ENCODE measurements around the gene USH2A.

The USH2A gene

GRCh38 chr1:216075339-216075738, 347.9 kb downstream of the USH2A start:
- H3K27ac Mint-ChIP-seq = no peak overlapping the region
- no peaks in the 10 kb centered on the region for H3K9me3 Mint-ChIP-seq
- H3K4me1 Mint-ChIP-seq (ENCODE audit: low read depth) = no peaks in the 10 kb centered on the region
- intact Hi-C loops (cut with micrococcal nuclease) = no loop called here
- H3K27me3 Mint-ChIP-seq = no peaks in the 10 kb centered on the region
- no peaks in the 10 kb centered on the region for H3K36me3 Mint-ChIP-seq (ENCODE audit: low read depth)
- H3K4me3 Mint-ChIP-seq = no peak overlapping the region

DNA sequence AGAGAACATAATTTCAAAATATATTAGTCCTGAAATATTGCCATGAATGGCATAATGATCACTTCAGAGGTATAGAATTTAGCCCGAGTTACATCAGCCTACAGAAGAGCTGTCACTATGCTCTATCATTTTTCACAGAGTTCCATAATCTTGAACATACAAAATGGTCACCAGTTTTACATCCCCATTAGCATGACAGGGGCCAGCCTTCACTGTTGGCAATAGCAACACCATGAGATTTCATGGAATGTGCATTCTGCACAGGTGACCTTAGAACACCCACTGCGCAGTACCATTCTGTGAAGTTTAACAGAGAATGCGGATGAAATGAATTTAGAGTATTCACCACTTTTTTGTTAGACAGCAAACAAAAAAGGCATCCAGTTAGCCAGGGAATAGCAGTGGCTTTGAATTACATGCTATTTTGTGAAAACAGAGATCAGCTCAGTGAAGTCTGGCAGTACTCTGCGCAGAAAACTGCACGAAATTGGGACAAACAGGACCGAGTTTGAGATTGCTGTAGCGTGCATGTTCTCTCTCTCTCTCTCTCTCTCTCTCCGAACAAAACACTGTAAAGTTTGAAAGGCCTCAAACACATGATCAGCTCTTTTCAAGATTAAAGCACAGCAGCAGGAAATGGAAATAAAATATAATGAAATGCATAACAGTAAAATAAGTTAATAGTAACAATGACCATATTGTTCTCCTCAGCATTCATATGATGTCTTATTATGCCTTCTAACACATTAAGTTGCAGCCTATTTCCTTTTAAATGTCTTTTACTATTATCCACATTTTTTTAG, 349.3 kb downstream of the USH2A start:
- Mint-ChIP-seq H3K4me3 (no peak overlapping the region), H3K27ac (no peak overlapping the region), H3K9me3 (no peaks in the 10 kb centered on the region), H3K27me3 (no peaks in the 10 kb centered on the region), H3K4me1 (ENCODE audit: low read depth) (no peaks in the 10 kb centered on the region), H3K36me3 (ENCODE audit: low read depth) (no peaks in the 10 kb centered on the region)
- intact Hi-C loops (cut with micrococcal nuclease) = no loop called here

DNA sequence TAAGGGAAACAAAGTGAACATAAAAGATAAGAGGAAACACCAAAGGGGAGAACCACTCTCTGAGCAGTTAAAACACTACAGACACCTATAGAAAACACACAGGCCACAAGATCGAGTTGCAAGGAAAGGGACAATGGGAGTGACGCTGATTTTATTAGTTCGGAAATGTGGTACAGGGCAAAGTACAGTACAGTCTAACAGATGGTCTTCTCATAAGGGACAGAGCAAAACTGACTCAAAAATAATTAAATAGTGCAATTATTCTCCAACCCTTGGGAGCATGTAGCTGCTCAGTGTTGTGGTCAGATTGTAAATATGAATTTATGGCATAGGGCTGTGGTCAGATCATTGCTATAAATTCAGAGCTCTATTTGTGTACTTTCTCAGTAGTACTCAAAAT, 352.0 kb downstream of the USH2A start:
- H3K4me1 Mint-ChIP-seq (ENCODE audit: low read depth) = no peaks in the 10 kb centered on the region

DNA sequence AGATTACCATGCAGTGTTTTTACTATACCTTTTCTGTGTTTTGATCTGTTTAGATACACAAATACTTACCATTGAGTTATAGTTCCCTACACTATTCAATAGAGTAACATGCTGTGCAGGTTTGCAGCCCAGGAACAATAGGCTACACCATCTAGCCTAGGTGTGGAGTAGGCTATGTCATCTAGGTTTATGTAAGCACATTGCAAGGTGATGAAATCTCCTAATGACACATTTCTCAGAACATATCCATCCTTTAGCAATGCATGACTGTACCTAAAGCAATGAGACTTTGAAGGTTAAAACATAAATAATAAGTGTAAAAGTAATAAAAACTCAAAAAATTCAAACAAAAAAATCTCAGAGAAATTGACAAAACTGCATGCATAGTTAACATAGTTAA, 358.6 kb downstream of the USH2A start:
- Mint-ChIP-seq H3K9me3 (no peaks in the 10 kb centered on the region), H3K4me3 (no peak overlapping the region), H3K4me1 (ENCODE audit: low read depth) (no peaks in the 10 kb centered on the region), H3K36me3 (ENCODE audit: low read depth) (no peaks in the 10 kb centered on the region), H3K27me3 (no peaks in the 10 kb centered on the region), H3K27ac (no peak overlapping the region)
- intact Hi-C loops (cut with micrococcal nuclease) = no loop called here

More for the DNA sequence above, 352.0 kb downstream of the USH2A start:
- Mint-ChIP-seq H3K27me3 (no peaks in the 10 kb centered on the region), H3K36me3 (ENCODE audit: low read depth) (no peaks in the 10 kb centered on the region), H3K4me3 (no peak overlapping the region), H3K27ac (no peak overlapping the region), H3K9me3 (no peaks in the 10 kb centered on the region)
- intact Hi-C loops (cut with micrococcal nuclease) = no loop called here

DNA sequence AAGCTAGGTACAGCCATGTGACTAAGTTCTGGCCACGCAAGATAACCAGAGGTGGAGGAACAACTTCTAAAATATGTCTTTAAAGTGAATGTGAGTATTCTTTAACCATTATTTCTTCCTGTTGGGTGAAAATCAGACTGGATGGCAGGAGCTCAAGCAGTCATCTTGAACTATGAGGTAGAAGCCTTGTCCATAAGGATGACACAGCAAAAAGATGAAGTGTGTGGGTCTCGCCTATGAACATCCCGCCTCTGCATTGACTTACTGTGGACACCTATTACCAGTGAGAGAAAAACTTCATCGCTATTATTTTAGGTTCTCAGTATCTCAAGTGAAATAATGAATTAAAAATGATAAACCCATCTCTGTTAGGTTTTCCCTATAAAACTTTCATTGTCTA, 365.3 kb downstream of the USH2A start:
- Mint-ChIP-seq H3K36me3 (ENCODE audit: low read depth) (no peaks in the 10 kb centered on the region), H3K27ac (no peak overlapping the region), H3K9me3 (no peaks in the 10 kb centered on the region), H3K27me3 (no peaks in the 10 kb centered on the region), H3K4me3 (no peak overlapping the region), H3K4me1 (ENCODE audit: low read depth) (no peaks in the 10 kb centered on the region)
- intact Hi-C loops (cut with micrococcal nuclease) = no loop called here

- Mint-ChIP-seq H3K9me3 (no peaks in the 10 kb centered on the region), H3K36me3 (ENCODE audit: low read depth) (no peaks in the 10 kb centered on the region)
- intact Hi-C loops (cut with micrococcal nuclease) = no loop called here
Observed at GRCh38 chr1:216057063-216057462, 366.2 kb downstream of the USH2A start.

DNA sequence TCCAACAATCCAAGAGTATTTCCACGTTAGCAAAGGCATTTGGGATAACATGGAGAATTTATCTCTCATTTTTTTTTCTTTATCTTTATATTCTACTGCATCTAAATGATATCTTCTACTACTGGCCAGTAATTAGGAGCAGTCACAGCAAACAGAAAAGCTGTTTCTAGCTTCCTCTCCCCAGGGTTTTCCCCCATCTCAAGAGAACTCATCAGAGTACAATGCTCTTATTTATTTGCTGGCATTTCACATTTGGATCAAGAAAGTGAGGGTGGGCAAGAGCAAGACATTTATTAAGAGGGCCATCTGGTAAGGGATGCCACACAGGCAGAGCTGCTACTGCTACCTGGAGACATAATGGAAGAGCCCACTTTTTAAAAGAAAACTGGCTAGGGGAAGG, 368.2 kb downstream of the USH2A start:
- H3K4me1 Mint-ChIP-seq (ENCODE audit: low read depth) = no peaks in the 10 kb centered on the region
- H3K27ac Mint-ChIP-seq = no peak overlapping the region
- H3K9me3 Mint-ChIP-seq = peaks cover 5% of the 10 kb centered on the region
- H3K36me3 Mint-ChIP-seq (ENCODE audit: low read depth) = no peaks in the 10 kb centered on the region
- intact Hi-C loops (cut with micrococcal nuclease) = no loop called here
- H3K4me3 Mint-ChIP-seq = no peak overlapping the region
- H3K27me3 Mint-ChIP-seq = no peaks in the 10 kb centered on the region

More at GRCh38 chr1:216057063-216057462, 366.2 kb downstream of the USH2A start:
- H3K27ac Mint-ChIP-seq = no peak overlapping the region
- no peak overlapping the region for H3K4me3 Mint-ChIP-seq
- H3K27me3 Mint-ChIP-seq = no peaks in the 10 kb centered on the region
- no peaks in the 10 kb centered on the region for H3K4me1 Mint-ChIP-seq (ENCODE audit: low read depth)

GRCh38 chr1:216054600-216054999, 368.6 kb downstream of the USH2A start:
- H3K27ac Mint-ChIP-seq = no peak overlapping the region
- H3K4me1 Mint-ChIP-seq (ENCODE audit: low read depth) = no peaks in the 10 kb centered on the region

GRCh38 chr1:216051071-216051470, 372.2 kb downstream of the USH2A start:
- H3K4me1 Mint-ChIP-seq (ENCODE audit: low read depth) = no peaks in the 10 kb centered on the region
- no peaks in the 10 kb centered on the region for H3K36me3 Mint-ChIP-seq (ENCODE audit: low read depth)
- peaks cover 5% of the 10 kb centered on the region for H3K9me3 Mint-ChIP-seq
- no peak overlapping the region for H3K4me3 Mint-ChIP-seq
- H3K27ac Mint-ChIP-seq = no peak overlapping the region
- intact Hi-C loops (cut with micrococcal nuclease) = no loop called here
- H3K27me3 Mint-ChIP-seq = no peaks in the 10 kb centered on the region

More at GRCh38 chr1:216054600-216054999, 368.6 kb downstream of the USH2A start:
- intact Hi-C loops (cut with micrococcal nuclease) = no loop called here
- H3K4me3 Mint-ChIP-seq = no peak overlapping the region
- no peaks in the 10 kb centered on the region for H3K36me3 Mint-ChIP-seq (ENCODE audit: low read depth)
- no peaks in the 10 kb centered on the region for H3K27me3 Mint-ChIP-seq
- peaks cover 5% of the 10 kb centered on the region for H3K9me3 Mint-ChIP-seq

DNA sequence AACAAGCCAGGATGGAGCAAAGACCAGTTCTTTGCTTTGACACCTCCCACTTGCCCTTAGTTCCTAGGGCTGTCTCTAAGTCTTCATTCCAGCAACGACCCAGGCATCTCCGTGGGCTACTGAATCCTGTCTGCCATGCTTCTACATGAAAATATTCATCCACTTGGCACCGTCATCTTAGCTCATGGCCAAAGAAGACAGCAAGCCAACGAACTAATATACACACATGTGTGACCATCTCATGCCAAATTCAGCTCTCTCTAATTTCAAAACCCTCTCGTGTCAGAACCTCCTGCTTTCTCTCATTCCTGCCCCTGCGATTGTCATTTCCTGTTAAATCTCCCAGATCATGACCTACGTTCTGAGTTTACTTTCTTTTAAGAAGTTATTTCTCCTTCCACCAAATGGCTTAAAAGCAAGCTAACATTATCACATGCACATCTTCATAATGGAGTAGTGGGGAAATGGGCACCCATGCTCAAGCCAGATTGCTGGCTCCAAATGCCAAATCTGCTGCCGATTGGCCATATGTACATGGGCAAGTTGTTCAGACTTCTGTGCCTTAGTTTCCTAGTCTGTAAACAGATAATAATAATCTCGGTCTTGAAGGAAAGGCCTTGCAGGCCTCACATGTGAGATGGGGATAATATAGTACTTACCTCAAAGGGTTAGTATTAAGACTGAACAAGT, 373.4 kb downstream of the USH2A start:
- Mint-ChIP-seq H3K36me3 (ENCODE audit: low read depth) (no peaks in the 10 kb centered on the region), H3K4me3 (no peak overlapping the region), H3K27me3 (no peaks in the 10 kb centered on the region), H3K4me1 (ENCODE audit: low read depth) (no peaks in the 10 kb centered on the region), H3K27ac (no peak overlapping the region), H3K9me3 (peaks cover 5% of the 10 kb centered on the region)
- intact Hi-C loops (cut with micrococcal nuclease) = no loop called here

- Mint-ChIP-seq H3K36me3 (ENCODE audit: low read depth) (no peaks in the 10 kb centered on the region), H3K4me1 (ENCODE audit: low read depth) (no peaks in the 10 kb centered on the region), H3K27ac (no peak overlapping the region), H3K27me3 (no peaks in the 10 kb centered on the region), H3K4me3 (no peak overlapping the region), H3K9me3 (peaks cover 5% of the 10 kb centered on the region)
- intact Hi-C loops (cut with micrococcal nuclease) = no loop called here
Observed at GRCh38 chr1:216047811-216048572, 375.3 kb downstream of the USH2A start.

- Mint-ChIP-seq H3K27me3 (no peaks in the 10 kb centered on the region), H3K4me1 (ENCODE audit: low read depth) (no peaks in the 10 kb centered on the region)
Observed at GRCh38 chr1:216046336-216046735, 376.9 kb downstream of the USH2A start.

GRCh38 chr1:216045400-216045799, 377.8 kb downstream of the USH2A start:
- Mint-ChIP-seq H3K27ac (no peak overlapping the region), H3K4me3 (no peak overlapping the region), H3K9me3 (no peaks in the 10 kb centered on the region), H3K27me3 (no peaks in the 10 kb centered on the region), H3K4me1 (ENCODE audit: low read depth) (no peaks in the 10 kb centered on the region), H3K36me3 (ENCODE audit: low read depth) (no peaks in the 10 kb centered on the region)
- intact Hi-C loops (cut with micrococcal nuclease) = no loop called here

More at GRCh38 chr1:216046336-216046735, 376.9 kb downstream of the USH2A start:
- intact Hi-C loops (cut with micrococcal nuclease) = no loop called here
- no peak overlapping the region for H3K4me3 Mint-ChIP-seq
- H3K27ac Mint-ChIP-seq = no peak overlapping the region
- H3K36me3 Mint-ChIP-seq (ENCODE audit: low read depth) = no peaks in the 10 kb centered on the region
- H3K9me3 Mint-ChIP-seq = peaks cover 5% of the 10 kb centered on the region

DNA sequence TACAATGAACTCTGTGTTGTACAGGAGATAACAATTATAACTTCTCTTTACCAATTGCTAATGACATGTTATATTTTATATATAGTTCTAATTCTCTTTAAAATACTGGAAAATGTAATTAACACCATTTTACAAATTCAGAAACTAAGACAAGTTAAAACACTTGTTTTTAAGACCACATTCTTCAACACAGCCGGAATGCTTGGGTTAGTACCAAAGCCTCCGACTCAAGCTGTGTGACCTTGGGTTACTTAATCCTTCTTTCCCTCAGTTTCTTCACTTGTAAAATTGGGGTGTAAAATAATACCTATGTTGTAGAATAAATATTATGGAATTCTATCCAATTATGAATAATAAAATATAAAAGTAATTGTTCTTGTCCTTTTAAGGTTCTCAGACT, 378.7 kb downstream of the USH2A start:
- H3K27me3 Mint-ChIP-seq = no peaks in the 10 kb centered on the region
- H3K36me3 Mint-ChIP-seq (ENCODE audit: low read depth) = no peaks in the 10 kb centered on the region
- H3K9me3 Mint-ChIP-seq = no peaks in the 10 kb centered on the region
- H3K4me3 Mint-ChIP-seq = no peak overlapping the region
- H3K4me1 Mint-ChIP-seq (ENCODE audit: low read depth) = no peaks in the 10 kb centered on the region
- no peak overlapping the region for H3K27ac Mint-ChIP-seq
- intact Hi-C loops (cut with micrococcal nuclease) = no loop called here
